ENCODE measurements around the gene AK4.

DNA sequence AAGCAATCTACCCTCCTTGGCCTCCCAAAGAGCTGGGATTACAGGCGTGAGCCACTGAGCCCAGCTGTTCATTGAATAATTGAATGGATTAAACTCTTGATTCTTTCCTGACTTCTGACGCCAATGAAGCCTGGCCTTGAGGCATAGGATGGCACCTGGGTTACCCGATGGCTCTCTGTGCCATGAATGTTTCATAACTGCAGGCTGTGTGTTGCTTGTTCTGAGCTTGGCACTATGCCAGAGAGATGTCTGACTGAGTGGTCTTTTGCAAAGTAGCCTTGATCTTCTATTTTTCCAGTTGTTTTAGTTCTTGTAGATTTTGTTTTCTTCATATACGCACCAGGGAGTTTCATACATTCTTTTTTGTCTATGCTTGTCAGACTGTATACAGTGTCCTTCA lies 38.5 kb upstream of the AK4 start:
- TF ChIP-seq, protein P1, sequence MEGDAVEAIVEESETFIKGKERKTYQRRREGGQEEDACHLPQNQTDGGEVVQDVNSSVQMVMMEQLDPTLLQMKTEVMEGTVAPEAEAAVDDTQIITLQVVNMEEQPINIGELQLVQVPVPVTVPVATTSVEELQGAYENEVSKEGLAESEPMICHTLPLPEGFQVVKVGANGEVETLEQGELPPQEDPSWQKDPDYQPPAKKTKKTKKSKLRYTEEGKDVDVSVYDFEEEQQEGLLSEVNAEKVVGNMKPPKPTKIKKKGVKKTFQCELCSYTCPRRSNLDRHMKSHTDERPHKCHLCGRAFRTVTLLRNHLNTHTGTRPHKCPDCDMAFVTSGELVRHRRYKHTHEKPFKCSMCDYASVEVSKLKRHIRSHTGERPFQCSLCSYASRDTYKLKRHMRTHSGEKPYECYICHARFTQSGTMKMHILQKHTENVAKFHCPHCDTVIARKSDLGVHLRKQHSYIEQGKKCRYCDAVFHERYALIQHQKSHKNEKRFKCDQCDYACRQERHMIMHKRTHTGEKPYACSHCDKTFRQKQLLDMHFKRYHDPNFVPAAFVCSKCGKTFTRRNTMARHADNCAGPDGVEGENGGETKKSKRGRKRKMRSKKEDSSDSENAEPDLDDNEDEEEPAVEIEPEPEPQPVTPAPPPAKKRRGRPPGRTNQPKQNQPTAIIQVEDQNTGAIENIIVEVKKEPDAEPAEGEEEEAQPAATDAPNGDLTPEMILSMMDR (IDR thresholded peaks at IDR 0.05; ENCODE audit: low read depth, low read length, poor library complexity, severe bottlenecking), result no peak
- TF ChIP-seq EZH2phosphoT487 (IDR thresholded peaks at IDR 0.05; ENCODE audit: borderline replicate concordance, low read length), result no peak

Measured in DOHH2 (cell line).